Keratinocyte (primary cell): Measurements from ENCODE around the gene ALPK1. TPM values are rescaled to one million over a fixed set of nuclear protein-coding genes. Genes with fewer than 3 reads are reported as not detected.

ENCODE experiments used
- DNase-seq: peaks from one replicate; pipeline ENCODE4 v3.0.0-alpha.2; 2011; ENCODE audit warnings: low read depth, missing footprints, low spot score
- FAIRE-seq: peaks from 2 replicates; lab custom pipeline; 2011; peaks lifted over from hg19 to GRCh38; lab: Jason Lieb, UNC
- H2AFZ ChIP-seq: 2 replicates; pipeline ENCODE4 v1.6.0; 2012; ENCODE audit warnings: low read length, control low read depth, inconsistent platforms; ENCODE audit not compliant: control insufficient read depth
- H3K27ac ChIP-seq: 2 replicates; pipeline ENCODE4 v1.5.1; 2011; ENCODE audit warnings: low read length; ENCODE audit not compliant: control insufficient read depth, insufficient read depth
- H3K27me3 ChIP-seq: 3 replicates; pipeline ENCODE4 v1.6.0; 2011; ENCODE audit warnings: low read length; ENCODE audit not compliant: control insufficient read depth, insufficient read depth; ENCODE audit errors: extremely low read depth
- H3K36me3 ChIP-seq, 2 experiments: 2 replicates in 1 of 2; 3 replicates in 1 of 2; pipeline ENCODE4 v1.5.1; 2011; ENCODE audit warnings: low read length in 2 of 2, mild to moderate bottlenecking in 1 of 2; ENCODE audit not compliant: control insufficient read depth in 2 of 2, insufficient read depth in 2 of 2; ENCODE audit errors: extremely low read depth in 1 of 2
- H3K4me1 ChIP-seq: 3 replicates; pipeline ENCODE4 v1.5.1; 2011; ENCODE audit warnings: low read length; ENCODE audit not compliant: control insufficient read depth, insufficient read depth; ENCODE audit errors: extremely low read depth
- H3K4me2 ChIP-seq: 3 replicates; pipeline ENCODE4 v1.6.0; 2011; ENCODE audit warnings: low read depth, low read length; ENCODE audit not compliant: control insufficient read depth, insufficient read depth; ENCODE audit errors: extremely low read depth
- H3K4me3 ChIP-seq, 3 experiments: fragments of 200-600 bp in 1 of 3; sonication (generic) in 1 of 3; 2 replicates in 2 of 3; 3 replicates in 1 of 3; pipeline ENCODE4 v1.5.1; 2011 to 2016; ENCODE audit warnings: low read length in 3 of 3, mild to moderate bottlenecking in 3 of 3, control low read depth in 2 of 3, inconsistent platforms in 1 of 3, low read depth in 1 of 3, mixed read lengths in 1 of 3, mixed run types in 1 of 3, moderate library complexity in 1 of 3; ENCODE audit not compliant: control insufficient read depth in 2 of 3, insufficient read depth in 2 of 3; ENCODE audit errors: extremely low read depth in 1 of 3
- H3K79me2 ChIP-seq: 2 replicates; pipeline ENCODE4 v1.6.0; 2012; ENCODE audit warnings: low read length; ENCODE audit not compliant: control insufficient read depth, insufficient read depth
- H3K9ac ChIP-seq: 3 replicates; pipeline ENCODE4 v1.6.0; 2011; ENCODE audit warnings: low read length; ENCODE audit not compliant: control insufficient read depth, insufficient read depth; ENCODE audit errors: extremely low read depth
- H3K9me1 ChIP-seq: 3 replicates; pipeline ENCODE4 v1.6.0; 2011; ENCODE audit warnings: low read length; ENCODE audit not compliant: control insufficient read depth, insufficient read depth; ENCODE audit errors: extremely low read depth
- H3K9me3 ChIP-seq: 2 replicates; pipeline ENCODE4 v1.5.1; 2012; ENCODE audit warnings: low read depth, low read length; ENCODE audit not compliant: control insufficient read depth
- H4K20me1 ChIP-seq: 3 replicates; pipeline ENCODE4 v1.6.0; 2011; ENCODE audit warnings: low read length; ENCODE audit not compliant: control insufficient read depth, insufficient read depth; ENCODE audit errors: extremely low read depth
- CTCF ChIP-seq, 3 experiments: IDR thresholded peaks in 1 of 3; conservative IDR thresholded peaks in 1 of 3; optimal IDR thresholded peaks in 1 of 3; 2 replicates in 2 of 3; 3 replicates in 1 of 3; pipeline versions ENCODE3 to v1.5.1; 2011; ENCODE audit warnings: low read length in 3 of 3, mild to moderate bottlenecking in 3 of 3, moderate library complexity in 2 of 3, control low read depth in 1 of 3, inconsistent platforms in 1 of 3; ENCODE audit not compliant: insufficient read depth in 2 of 3; ENCODE audit errors: extremely low read depth in 1 of 3
- EZH2 ChIP-seq: IDR thresholded peaks from one replicate; pipeline ENCODE4 v1.6.1; 2012; ENCODE audit warnings: inconsistent platforms, mild to moderate bottlenecking, low read length, moderate library complexity
- dilution Hi-C: fragments of 300-500 bp; cut with MboI; formaldehyde crosslinking; loops from one replicate; pipeline ENCODE4 v1.7.0; 2020; ENCODE audit warnings: low sequenced_read_pairs; ENCODE audit not compliant: extremely low pct_ligation_motif_present
- polyA plus RNA-seq, 5 experiments: library from polyadenylated mRNA; depleted of rRNA in 3 of 5; stranded (reverse) in 3 of 5; stranded (forward) in 1 of 5; unstranded in 1 of 5; fragments of >200 nt; gene quantifications; 1 replicate in 1 of 5; 2 replicates in 3 of 5; 3 replicates in 1 of 5; pipeline versions ENCODE4 v1.2.1 to v1.2.3, GENCODE V29; 2011 to 2012; ENCODE audit warnings: missing spikeins in 2 of 5, low read depth in 1 of 5, low replicate concordance in 1 of 5

Gene ALPK1
- polyA plus RNA-seq, 1 donor (not counting 4 experiments of a cell fraction or from before 2014, with no cell fraction given): 5.5 TPM

GRCh38 chr4:112411781-112412550 lies 114.8 kb downstream of the ALPK1 start:
- TF ChIP-seq CTCF (optimal IDR thresholded peaks at IDR 0.05 in 1 of 3, IDR thresholded peaks at IDR 0.05 in 1 of 3, conservative IDR thresholded peaks at IDR 0.05 in 1 of 3; ENCODE audit: extremely low read depth in 1 of 3, insufficient read depth in 2 of 3, low read length in 3 of 3): no peak
- no peak for TF ChIP-seq EZH2
- Histone ChIP-seq H3K79me2 (no peaks in the 10 kb centered on the region), H4K20me1 (no peaks in the 10 kb centered on the region), H3K27me3 (no peaks in the 10 kb centered on the region), H3K27ac (no peak overlapping the region), H3K4me1 (peaks cover 10% of the 10 kb centered on the region), H3K4me2 (no peak overlapping the region), H3K9me1 (no peaks in the 10 kb centered on the region), H2AFZ (no peak overlapping the region), H3K36me3 (no peaks in the 10 kb centered on the region), H3K9ac (no peak overlapping the region), H3K4me3 (no peak overlapping the region), H3K9me3 (no peaks in the 10 kb centered on the region)
- dilution Hi-C loops: no loop called here
- DNase-seq: no peak
- no peak for FAIRE-seq

DNA sequence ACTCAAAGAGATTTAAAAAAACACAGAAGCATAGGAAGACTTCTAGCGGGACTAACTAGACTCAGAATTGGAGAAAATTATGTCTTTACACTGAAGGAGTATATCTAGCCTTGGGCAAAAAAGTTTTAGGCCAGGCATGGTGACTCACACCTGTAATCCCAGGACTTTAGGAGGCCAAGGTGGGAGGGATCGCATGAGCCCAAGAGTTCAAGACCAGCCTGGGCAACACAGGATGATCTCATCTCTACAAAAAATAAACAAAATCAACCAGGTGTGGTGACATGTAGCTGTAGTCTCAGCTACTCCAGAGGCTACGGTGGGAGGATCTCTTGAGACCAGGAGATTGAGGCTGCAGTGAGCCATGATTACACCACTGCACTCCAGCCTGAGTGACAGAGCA lies 119.3 kb downstream of the ALPK1 start:
- no peak overlapping the region for H3K4me3 ChIP-seq
- no peak overlapping the region for H3K27ac ChIP-seq
- no peaks in the 10 kb centered on the region for H4K20me1 ChIP-seq
- peak; percentile 36 for DNase-seq
- H3K9me1 ChIP-seq: no peaks in the 10 kb centered on the region
- dilution Hi-C loops: no loop called here
- H3K9me3 ChIP-seq: no peaks in the 10 kb centered on the region
- H3K4me2 ChIP-seq: no peak overlapping the region
- no peak for TF ChIP-seq EZH2
- no peak for TF ChIP-seq CTCF (optimal IDR thresholded peaks at IDR 0.05 in 1 of 3, IDR thresholded peaks at IDR 0.05 in 1 of 3, conservative IDR thresholded peaks at IDR 0.05 in 1 of 3; ENCODE audit: extremely low read depth in 1 of 3, insufficient read depth in 2 of 3, low read length in 3 of 3)
- no peaks in the 10 kb centered on the region for H3K79me2 ChIP-seq
- no peak overlapping the region for H3K9ac ChIP-seq
- FAIRE-seq: no peak
- H3K4me1 ChIP-seq: peaks cover 3% of the 10 kb centered on the region
- no peak overlapping the region for H2AFZ ChIP-seq
- no peaks in the 10 kb centered on the region for H3K27me3 ChIP-seq
- H3K36me3 ChIP-seq: no peaks in the 10 kb centered on the region
